ENCODE data around the gene NFX1.

The NFX1 gene

DNA sequence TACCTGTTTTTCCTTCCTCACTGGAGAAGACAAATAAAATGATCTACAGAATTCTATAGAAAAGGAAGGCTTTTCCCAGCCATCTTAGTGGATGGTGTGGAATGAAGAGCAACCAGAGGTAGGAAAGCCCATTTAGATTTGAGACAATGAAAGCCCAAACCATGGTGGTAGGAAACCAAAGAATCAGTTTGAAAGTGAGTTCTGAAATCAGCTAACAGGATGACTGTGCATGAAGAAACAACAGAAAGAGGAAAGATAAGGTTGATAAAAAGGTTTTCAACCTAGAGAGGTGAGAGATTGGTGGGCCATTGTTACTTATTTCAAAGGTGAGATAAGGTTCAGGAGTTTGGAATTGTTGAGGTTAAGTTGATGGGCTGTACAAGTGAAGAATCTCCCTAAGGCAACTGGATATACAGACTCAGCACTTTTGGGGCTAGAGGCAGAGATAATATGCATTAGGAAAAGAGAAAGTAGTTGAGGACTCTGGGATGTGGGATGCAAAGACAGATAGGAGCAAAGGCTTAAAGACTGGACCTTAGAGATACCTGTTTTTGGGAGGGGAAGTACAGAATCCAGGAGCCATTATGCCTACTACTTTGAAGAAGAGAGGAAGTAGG is 23.1 kb upstream of the NFX1 start:
- no peak for DNase-seq

- DNase-seq: no peak
Observed at GRCh38 chr9:33270146-33270545, 20.2 kb upstream of the NFX1 start.

DNA sequence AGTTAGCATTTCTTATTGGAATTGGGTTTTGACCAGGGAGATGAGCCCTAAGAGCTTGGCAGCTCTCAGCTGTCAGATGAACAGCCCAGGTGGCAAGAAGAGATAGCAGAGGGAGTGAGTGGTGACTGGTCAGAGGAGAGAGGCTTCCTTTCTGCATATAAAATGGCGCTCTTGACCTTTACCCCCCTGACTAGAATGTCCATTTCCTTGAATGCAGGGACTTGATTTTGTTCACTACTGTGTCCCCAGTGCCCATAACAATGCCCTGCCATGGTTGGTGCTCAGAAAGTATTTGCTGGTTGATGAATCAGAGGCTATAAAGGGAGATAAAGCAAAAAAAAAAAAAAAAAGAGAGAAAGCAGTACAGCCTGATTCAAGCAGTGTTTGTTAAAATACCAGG is 18.3 kb upstream of the NFX1 start:
- no peak for DNase-seq

GRCh38 chr9:33273266-33273971 is 16.9 kb upstream of the NFX1 start:
- no peak for DNase-seq

- DNase-seq: no peak
Observed at GRCh38 chr9:33273972-33274328, 16.4 kb upstream of the NFX1 start.

- DNase-seq: no peak
Observed at GRCh38 chr9:33277484-33277883, 12.8 kb upstream of the NFX1 start.

- DNase-seq: no peak
Observed at GRCh38 chr9:33285502-33285901, 4.8 kb upstream of the NFX1 start.

DNA sequence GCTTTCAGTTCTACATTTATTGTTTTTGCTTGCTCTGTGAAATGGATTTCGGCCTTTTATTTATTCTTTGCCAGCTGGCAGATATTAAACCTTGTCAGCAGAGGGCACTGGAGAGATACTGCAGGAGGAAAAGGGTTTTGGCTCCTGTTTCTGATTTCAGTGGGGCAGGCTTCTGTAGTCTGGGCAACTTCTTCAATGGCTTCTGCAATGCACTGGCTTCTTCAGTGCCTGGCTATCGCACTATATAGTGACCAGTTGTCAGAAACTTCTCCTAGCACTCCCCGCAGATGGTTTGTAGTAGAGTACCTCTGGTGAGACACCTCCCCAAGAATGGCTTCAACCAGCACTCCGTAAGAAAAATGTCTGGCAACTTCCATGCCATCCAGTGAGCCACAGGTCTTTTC is 3.2 kb upstream of the NFX1 start:
- peak; percentile 22 to 46 for DNase-seq

GRCh38 chr9:33288235-33288634 is 2.1 kb upstream of the NFX1 start:
- DNase-seq: no peak

GRCh38 chr9:33288828-33289483 is 1.4 kb upstream of the NFX1 start:
- no peak for DNase-seq

DNA sequence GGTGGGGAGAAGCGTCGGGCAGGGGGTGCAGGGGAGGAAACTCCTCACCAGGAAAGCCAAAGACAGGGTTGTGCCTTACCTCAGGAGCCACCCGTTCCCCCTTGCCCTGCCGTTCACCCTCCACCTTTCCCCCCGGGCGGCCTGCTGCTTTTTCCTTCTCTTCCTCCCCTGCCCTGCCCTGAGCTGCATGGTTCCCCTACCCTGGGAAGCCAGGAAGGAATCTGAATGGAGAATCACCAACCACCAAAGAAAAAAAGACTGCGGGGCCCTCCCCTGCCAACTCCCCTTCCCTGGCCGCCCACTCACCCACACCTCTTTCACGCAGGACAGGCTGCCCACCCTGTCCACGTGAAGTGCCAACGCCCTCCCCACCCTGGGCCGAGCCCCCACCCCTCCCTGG is 820 bp upstream of the NFX1 start:
- peak; percentile 43 to 46 for DNase-seq

GRCh38 chr9:33289936-33290246 is 425 bp upstream of the NFX1 start:
- no peak for DNase-seq

DNA sequence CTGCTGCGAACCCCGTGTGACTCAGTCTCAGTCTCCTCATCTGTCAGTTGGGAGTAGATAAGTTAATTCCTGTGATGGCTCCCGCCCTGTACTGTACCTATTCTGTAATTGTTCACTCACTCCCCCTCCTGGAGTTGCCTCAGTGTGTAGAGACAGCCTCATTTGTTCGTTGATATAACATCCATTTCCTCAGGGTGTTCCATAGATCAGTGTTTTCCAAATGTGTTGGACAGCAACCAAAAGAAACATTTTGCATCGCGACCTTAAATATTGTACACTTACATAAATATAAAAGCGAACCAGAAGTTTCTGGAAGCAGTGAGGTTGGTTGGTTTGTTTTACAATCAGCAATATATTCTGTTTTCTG is 698 bp downstream of the NFX1 start:
- no peak for DNase-seq

DNA sequence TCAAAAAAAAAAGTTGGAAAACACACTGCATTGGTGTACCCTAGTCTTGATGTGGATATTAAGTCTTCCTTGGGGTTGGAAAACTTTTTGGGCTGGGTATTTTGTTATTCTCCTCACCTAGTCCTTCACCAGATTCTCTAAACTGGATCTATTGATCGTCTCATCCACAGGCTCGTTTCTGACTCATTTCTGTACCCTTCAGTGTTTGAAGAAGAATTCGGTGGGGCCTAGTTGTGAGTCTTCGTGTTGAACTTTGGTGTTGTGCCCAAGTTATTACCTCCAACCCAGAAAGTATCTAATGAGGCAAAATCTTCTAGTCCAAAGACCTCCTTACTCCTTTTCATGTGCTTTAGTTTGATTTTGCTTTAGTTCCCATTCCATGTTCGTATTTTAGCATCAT is 1.6 kb downstream of the NFX1 start:
- no peak for DNase-seq

GRCh38 chr9:33293782-33294181 is 3.5 kb downstream of the NFX1 start:
- no peak for DNase-seq

DNA sequence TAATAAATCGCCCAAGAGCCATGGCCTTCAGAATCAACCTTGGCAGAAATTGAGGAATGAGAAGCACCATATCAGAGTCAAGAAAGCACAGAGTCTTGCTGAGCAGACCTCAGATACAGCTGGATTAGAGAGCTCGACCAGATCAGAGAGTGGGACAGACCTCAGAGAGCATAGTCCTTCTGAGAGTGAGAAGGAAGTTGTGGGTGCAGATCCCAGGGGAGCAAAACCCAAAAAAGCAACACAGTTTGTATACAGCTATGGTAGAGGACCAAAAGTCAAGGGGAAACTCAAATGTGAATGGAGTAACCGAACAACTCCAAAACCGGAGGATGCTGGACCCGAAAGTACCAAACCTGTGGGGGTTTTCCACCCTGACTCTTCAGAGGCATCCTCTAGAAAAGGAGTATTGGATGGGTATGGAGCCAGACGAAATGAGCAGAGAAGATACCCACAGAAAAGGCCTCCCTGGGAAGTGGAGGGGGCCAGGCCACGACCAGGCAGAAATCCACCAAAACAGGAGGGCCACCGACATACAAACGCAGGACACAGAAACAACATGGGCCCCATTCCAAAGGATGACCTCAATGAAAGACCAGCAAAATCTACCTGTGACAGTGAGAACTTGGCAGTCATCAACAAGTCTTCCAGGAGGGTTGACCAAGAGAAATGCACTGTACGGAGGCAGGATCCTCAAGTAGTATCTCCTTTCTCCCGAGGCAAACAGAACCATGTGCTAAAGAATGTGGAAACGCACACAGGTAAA is 4.5 kb downstream of the NFX1 start:
- no peak for DNase-seq

GRCh38 chr9:33295571-33295970 is 5.3 kb downstream of the NFX1 start:
- DNase-seq: no peak

GRCh38 chr9:33297432-33297831 is 7.1 kb downstream of the NFX1 start:
- no peak for DNase-seq

GRCh38 chr9:33300546-33300945 is 10.2 kb downstream of the NFX1 start:
- DNase-seq: no peak

DNA sequence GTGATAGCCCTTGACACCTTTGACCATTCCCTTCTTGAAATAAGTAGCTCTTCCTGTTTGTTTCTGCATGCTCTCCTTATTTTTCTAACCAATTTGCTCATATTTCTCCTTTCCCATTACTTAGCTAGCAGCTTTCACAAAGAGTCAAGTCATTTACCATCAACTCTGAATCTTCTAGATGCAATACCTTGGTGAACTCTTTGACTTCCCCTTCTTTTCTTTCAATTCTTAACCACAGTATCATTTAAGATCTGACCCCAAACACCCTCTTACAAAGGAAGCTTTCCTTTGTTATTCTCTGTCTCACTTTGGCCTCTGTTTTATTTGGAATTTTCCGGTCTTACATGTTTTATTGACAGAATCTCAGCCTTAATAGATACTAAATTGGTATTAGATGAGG is 14.0 kb downstream of the NFX1 start:
- DNase-seq: no peak

DNA sequence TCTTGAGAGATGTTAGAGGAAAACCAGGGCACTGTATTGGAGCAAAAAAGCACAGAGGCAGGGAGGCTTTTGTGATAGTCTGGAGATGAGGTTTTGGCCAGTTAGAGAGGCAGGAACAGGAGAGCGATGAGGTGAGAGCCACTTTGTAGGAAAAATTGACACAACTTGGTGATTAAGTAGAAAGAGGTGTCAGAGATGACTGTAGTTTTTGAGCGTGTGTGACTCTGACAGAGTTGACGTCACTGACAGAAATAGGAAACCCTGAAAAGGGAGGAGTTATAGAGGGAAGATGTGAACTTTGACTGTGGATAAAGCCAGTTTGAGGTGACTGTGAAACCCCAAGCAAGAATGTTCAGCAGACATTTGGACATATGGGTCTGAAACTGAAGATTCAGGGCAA is 15.7 kb downstream of the NFX1 start:
- peak in 1 of 2 donors; percentile 19 for DNase-seq

GRCh38 chr9:33307067-33307466 is 16.8 kb downstream of the NFX1 start:
- DNase-seq: no peak

- no peak for DNase-seq
Observed at GRCh38 chr9:33309903-33310302, 19.6 kb downstream of the NFX1 start.

DNA sequence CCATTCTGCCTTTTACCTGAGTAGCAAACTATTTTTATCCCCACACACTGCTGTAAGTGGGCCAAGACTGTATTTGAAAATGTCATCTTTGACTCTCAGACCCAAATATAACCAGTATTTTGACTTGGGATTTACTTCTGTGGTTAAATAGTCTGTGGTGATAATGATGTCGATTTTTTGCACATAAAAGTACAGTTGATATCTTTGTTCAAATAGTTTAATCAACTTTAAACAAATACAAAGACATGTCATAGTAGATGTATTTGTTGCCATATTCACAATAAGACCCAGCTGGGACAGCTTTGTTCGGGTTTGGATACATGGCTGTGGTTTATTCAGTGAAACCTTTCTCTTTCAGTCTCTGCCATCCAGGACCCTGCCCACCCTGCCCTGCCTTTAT is 20.4 kb downstream of the NFX1 start:
- DNase-seq: no peak

All from stimulated activated CD4-positive, alpha-beta T cell treated with anti-CD3 and anti-CD28 coated beads, Interleukin-2, amount 100 ng/mL, for 24 hours (primary cell).